Kidney (tissue), 14 donors: Measurements from ENCODE around the gene SCP2. TPM values are rescaled to one million over a fixed set of nuclear protein-coding genes. Genes with fewer than 3 reads are reported as not detected.
A peak's percentile ranks its signal among the peaks of the same experiment; 100 is the strongest.

Source experiments
- DNase-seq, 5 donors: peaks; one replicate each; pipeline ENCODE4 v3.0.0-alpha.2; 2013 to 2020
- FAIRE-seq: peaks from 2 replicates; lab custom pipeline; 2012; peaks lifted over from hg19 to GRCh38; lab: Jason Lieb, UNC
- H3K27ac ChIP-seq, 2 donors: one replicate each; pipeline ENCODE4 v1.7.0; 2013; ENCODE audit warnings: low read depth in 2 of 2, low read length in 2 of 2, inconsistent platforms in 1 of 2
- H3K27me3 ChIP-seq: one replicate; pipeline ENCODE4 v1.7.1; 2013; ENCODE audit warnings: low read length, inconsistent platforms; ENCODE audit not compliant: control insufficient read depth, insufficient read depth
- H3K36me3 ChIP-seq, 3 donors: one replicate each; pipeline versions ENCODE4 v1.7.0 to v1.7.1; 2013; ENCODE audit warnings: low read length in 3 of 3, control low read depth in 1 of 3, inconsistent platforms in 1 of 3; ENCODE audit not compliant: insufficient read depth in 3 of 3, control insufficient read depth in 2 of 3
- H3K4me1 ChIP-seq, 3 donors: one replicate each; pipeline versions ENCODE4 v1.7.0 to v1.7.1; 2013; ENCODE audit warnings: low read length in 3 of 3, inconsistent platforms in 1 of 3, low read depth in 1 of 3; ENCODE audit not compliant: control insufficient read depth in 2 of 3, insufficient read depth in 2 of 3
- H3K4me3 ChIP-seq, 3 donors: one replicate each; pipeline versions ENCODE4 v1.7.0 to v1.8.1; 2013; ENCODE audit warnings: low read length in 3 of 3, control low read depth in 1 of 3, inconsistent platforms in 1 of 3
- H3K9ac ChIP-seq, 3 donors: one replicate each; pipeline versions ENCODE4 v1.7.0 to v1.7.1; 2013; ENCODE audit warnings: low read length in 3 of 3, control low read depth in 1 of 3, inconsistent platforms in 1 of 3
- H3K9me3 ChIP-seq, 3 donors: one replicate each; pipeline versions ENCODE4 v1.7.0 to v1.7.1; 2013; ENCODE audit warnings: low read length in 3 of 3, control low read depth in 1 of 3, inconsistent platforms in 1 of 3; ENCODE audit not compliant: control insufficient read depth in 2 of 3, insufficient read depth in 1 of 3
- CTCF ChIP-seq: IDR thresholded peaks from 3 replicates; pipeline ENCODE4 v1.5.1; 2012; ENCODE audit warnings: mild to moderate bottlenecking, moderate library complexity, borderline replicate concordance; ENCODE audit not compliant: insufficient read depth; ENCODE audit errors: extremely low read depth
- intact Hi-C: fragments of 100-400 bp; cut with DNase I; formaldehyde crosslinking; loops from one replicate; pipeline ENCODE4 v1.11.1; 2022
- polyA plus RNA-seq: library from polyadenylated mRNA; stranded (reverse); fragments of 350-450 nt; fragmentation: Illumina TruSeq; extraction: RNeasy Lipid Tissue Mini Kit (QIAGEN cat#74804); gene quantifications from one replicate; pipeline ENCODE4 v1.2.3, GENCODE V29; 2014; ENCODE audit warnings: low read depth, low replicate concordance; ENCODE audit not compliant: insufficient read depth
- total RNA-seq: library from RNA; stranded (reverse); fragmentation: NEBNext Ultra II Directional; extraction: Animal tissue kit (Norgen Biotek cat#: 25700); gene quantifications from one replicate; pipeline ENCODE4 v1.2.1, GENCODE V29; 2021
- donor health status: control.
- donor health status: control.
- donor health status: control.
- donor health status: control.
- donor health status: control.
- donor health status: DM: yes; HTN: yes; CAD: no.
- donor health status: Normal renal cell carcinoma (clear cell type).

Gene SCP2
- total and polyA plus RNA-seq, 2 donors from 2014 or later, result 168 to 226 TPM

- Histone ChIP-seq H3K36me3 (peaks cover 0 to 6% (median 5%) of the 10 kb centered on the region in 3 donors), H3K27ac (no peak overlapping the region), H3K4me3 (no peak overlapping the region), H3K9ac (no peak overlapping the region), H3K4me1 (no peaks in the 10 kb centered on the region), H3K27me3 (no peaks in the 10 kb centered on the region), H3K9me3 (no peaks in the 10 kb centered on the region)
- intact Hi-C loops, result no loop called here
- DNase-seq, result no peak
- FAIRE-seq, result no peak
- TF ChIP-seq CTCF, result no peak
Observed at GRCh38 chr1:53057127-53057526, 130.1 kb downstream of the SCP2 start.

GRCh38 chr1:53060579-53060978 lies 133.5 kb downstream of the SCP2 start:
- no peak overlapping the region for H3K9ac ChIP-seq
- FAIRE-seq, result no peak
- H3K4me3 ChIP-seq, result no peak overlapping the region
- no peak overlapping the region for H3K27ac ChIP-seq
- DNase-seq, result no peak
- intact Hi-C loops, result no loop called here
- H3K9me3 ChIP-seq, result no peaks in the 10 kb centered on the region
- no peak for TF ChIP-seq CTCF
- H3K4me1 ChIP-seq, result peaks cover 0 to 3% (median 0%) of the 10 kb centered on the region in 3 donors
- H3K27me3 ChIP-seq, result no peaks in the 10 kb centered on the region
- H3K36me3 ChIP-seq, result no peaks in the 10 kb centered on the region

GRCh38 chr1:53061123-53061858 lies 134.2 kb downstream of the SCP2 start:
- no peak for TF ChIP-seq CTCF
- Histone ChIP-seq H3K27me3 (no peaks in the 10 kb centered on the region), H3K36me3 (no peaks in the 10 kb centered on the region), H3K27ac (no peak overlapping the region), H3K9ac (no peak overlapping the region), H3K4me1 (peaks cover 0 to 3% (median 0%) of the 10 kb centered on the region in 3 donors), H3K9me3 (no peaks in the 10 kb centered on the region), H3K4me3 (peak overlapping the region in 1 of 3 donors; percentile 44)
- FAIRE-seq, result no peak
- intact Hi-C loops, result no loop called here
- peak in 3 of 5 donors; percentile 22 to 78 (median 31) for DNase-seq
